Panc1 (cell line): ENCODE results near the gene E2F1. TPM values are rescaled to one million over a fixed set of nuclear protein-coding genes. Genes with fewer than 3 reads are reported as not detected.

Source experiments
- ATAC-seq: fragments of 200-7000 bp; cut with Tn5 transposase; 2 replicates; pipeline ENCODE4 v1.9.1; 2020; ENCODE audit warnings: mild to moderate bottlenecking, moderate library complexity
- BruUV-seq: library from RNA; stranded (reverse); fragments of 400-500 nt; replicated peaks from 2 replicates; lab custom pipeline; 2021; lab: Mats Ljungman, UMichigan
- CTCF ChIA-PET: fragments of 300-600 bp; sonication (Branson Sonifier 250); formaldehyde crosslinking; loops from one replicate; lab custom pipeline; 2022; ENCODE audit warnings: antibody characterized with exemption; lab: Charles Lee
- POLR2A ChIA-PET: fragments of 300-600 bp; sonication (Branson Sonifier 250); formaldehyde crosslinking; loops from one replicate; lab custom pipeline; 2022; ENCODE audit warnings: antibody characterized with exemption; lab: Charles Lee
- DNase-seq: peaks from one replicate; pipeline ENCODE4 v3.0.0-alpha.2; 2010; ENCODE audit warnings: low read depth, low spot score
- H3K27ac ChIP-seq: 2 replicates; pipeline ENCODE4 v1.5.1; 2011; ENCODE audit warnings: mild to moderate bottlenecking, low read length, inconsistent platforms
- H3K27me3 ChIP-seq: fragments of 200-500 bp; sonication (Bioruptor generic); 2 replicates; pipeline ENCODE4 v1.6.0; 2014; ENCODE audit warnings: low read length, inconsistent platforms; ENCODE audit not compliant: control insufficient read depth, insufficient read depth
- H3K36me3 ChIP-seq: fragments of 200-500 bp; sonication (Bioruptor generic); 2 replicates; pipeline ENCODE4 v1.5.1; 2014; ENCODE audit warnings: inconsistent platforms, mild to moderate bottlenecking, low read length, moderate library complexity; ENCODE audit not compliant: control insufficient read depth, insufficient read depth
- H3K4me1 ChIP-seq: 2 replicates; pipeline ENCODE4 v1.5.1; 2011; ENCODE audit warnings: inconsistent platforms, mild to moderate bottlenecking, low read length, moderate library complexity; ENCODE audit not compliant: control insufficient read depth, insufficient read depth
- H3K4me3 ChIP-seq, 2 experiments: 2 replicates each; pipeline ENCODE4 v1.5.1; 2011 to 2012; ENCODE audit warnings: low read depth in 2 of 2, low read length in 2 of 2, mild to moderate bottlenecking in 2 of 2, inconsistent platforms in 1 of 2, moderate library complexity in 1 of 2
- H3K9me3 ChIP-seq: fragments of 200-500 bp; sonication (Bioruptor generic); 2 replicates; pipeline ENCODE4 v1.5.1; 2014; ENCODE audit warnings: low read depth, mild to moderate bottlenecking, inconsistent platforms, low read length, moderate library complexity; ENCODE audit not compliant: control insufficient read depth, insufficient read depth
- POLR2AphosphoS5 ChIP-seq: IDR thresholded peaks from 2 replicates; pipeline ENCODE4 v1.6.1; 2012; ENCODE audit warnings: mild to moderate bottlenecking, low read depth, low read length, moderate library complexity
- SIN3A ChIP-seq: IDR thresholded peaks from 2 replicates; pipeline ENCODE4 v1.6.1; 2012; ENCODE audit warnings: low read depth, mild to moderate bottlenecking, low read length, moderate library complexity, borderline replicate concordance; ENCODE audit not compliant: insufficient read depth
- TCF7L2 ChIP-seq: IDR thresholded peaks from 2 replicates; pipeline ENCODE4 v1.6.1; 2011; ENCODE audit warnings: mild to moderate bottlenecking, low read depth, low read length, inconsistent platforms
- in situ Hi-C: cut with HindIII; loops from 2 replicates; pipeline ENCODE4 v1.10.0; 2016; ENCODE audit warnings: low sequenced_read_pairs, low pct_unique_long_range_greater_than_20kb
- intact Hi-C: fragments of 100-400 bp; cut with micrococcal nuclease; formaldehyde crosslinking; loops from one replicate; pipeline ENCODE4 v1.10.0; 2022; ENCODE audit not compliant: unreplicated experiment
- total RNA-seq: library from RNA; stranded (reverse); gene quantifications from one replicate; pipeline ENCODE4 v1.2.1, GENCODE V29; 2021; ENCODE audit not compliant: unreplicated experiment
- TF ChIP-seq, protein P1 (sequence below), 2 experiments: IDR thresholded peaks; 2 replicates each; pipeline ENCODE4 v1.6.1; 2011 to 2012; ENCODE audit warnings: low read depth in 2 of 2, control low read depth in 1 of 2, low read length in 1 of 2, mild to moderate bottlenecking in 1 of 2, moderate library complexity in 1 of 2; ENCODE audit not compliant: insufficient read depth in 1 of 2
- TF ChIP-seq, protein P2 (sequence below): fragments of 450-650 bp; IDR thresholded peaks from 2 replicates; pipeline ENCODE4 v1.5.1; 2017; ENCODE audit warnings: mild to moderate bottlenecking

Gene E2F1
- total RNA-seq, 1 experiment from 2014 or later, result 64.2 TPM

DNA sequence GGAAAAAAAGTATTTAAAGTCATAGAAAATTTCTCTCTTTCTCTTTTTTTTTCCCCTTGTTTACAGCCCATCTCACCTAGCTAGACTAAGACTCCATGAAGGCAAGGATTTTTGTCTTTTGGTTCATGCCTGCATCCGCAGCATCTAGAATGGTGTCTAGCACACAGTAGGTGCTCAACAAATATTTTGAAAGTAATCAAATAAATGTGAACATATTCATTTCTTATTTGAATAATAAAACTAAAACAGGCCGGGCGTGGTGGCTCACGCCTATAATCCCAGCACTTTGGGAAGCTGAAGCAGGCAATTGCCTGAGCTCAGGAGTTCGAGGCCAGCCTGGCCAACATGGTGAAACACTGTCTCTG lies 40.9 kb upstream of the E2F1 start:
- Histone ChIP-seq H3K4me3 (no peak overlapping the region), H3K4me1 (no peaks in the 10 kb centered on the region), H3K27ac (no peak overlapping the region), H3K9me3 (no peaks in the 10 kb centered on the region), H3K27me3 (no peaks in the 10 kb centered on the region), H3K36me3 (no peaks in the 10 kb centered on the region)
- POLR2A ChIA-PET, result no interaction called here
- in situ Hi-C loops, result no loop called here
- TF ChIP-seq POLR2AphosphoS5 (no peak), TCF7L2 (no peak), SIN3A (no peak)
- TF ChIP-seq, protein P1, sequence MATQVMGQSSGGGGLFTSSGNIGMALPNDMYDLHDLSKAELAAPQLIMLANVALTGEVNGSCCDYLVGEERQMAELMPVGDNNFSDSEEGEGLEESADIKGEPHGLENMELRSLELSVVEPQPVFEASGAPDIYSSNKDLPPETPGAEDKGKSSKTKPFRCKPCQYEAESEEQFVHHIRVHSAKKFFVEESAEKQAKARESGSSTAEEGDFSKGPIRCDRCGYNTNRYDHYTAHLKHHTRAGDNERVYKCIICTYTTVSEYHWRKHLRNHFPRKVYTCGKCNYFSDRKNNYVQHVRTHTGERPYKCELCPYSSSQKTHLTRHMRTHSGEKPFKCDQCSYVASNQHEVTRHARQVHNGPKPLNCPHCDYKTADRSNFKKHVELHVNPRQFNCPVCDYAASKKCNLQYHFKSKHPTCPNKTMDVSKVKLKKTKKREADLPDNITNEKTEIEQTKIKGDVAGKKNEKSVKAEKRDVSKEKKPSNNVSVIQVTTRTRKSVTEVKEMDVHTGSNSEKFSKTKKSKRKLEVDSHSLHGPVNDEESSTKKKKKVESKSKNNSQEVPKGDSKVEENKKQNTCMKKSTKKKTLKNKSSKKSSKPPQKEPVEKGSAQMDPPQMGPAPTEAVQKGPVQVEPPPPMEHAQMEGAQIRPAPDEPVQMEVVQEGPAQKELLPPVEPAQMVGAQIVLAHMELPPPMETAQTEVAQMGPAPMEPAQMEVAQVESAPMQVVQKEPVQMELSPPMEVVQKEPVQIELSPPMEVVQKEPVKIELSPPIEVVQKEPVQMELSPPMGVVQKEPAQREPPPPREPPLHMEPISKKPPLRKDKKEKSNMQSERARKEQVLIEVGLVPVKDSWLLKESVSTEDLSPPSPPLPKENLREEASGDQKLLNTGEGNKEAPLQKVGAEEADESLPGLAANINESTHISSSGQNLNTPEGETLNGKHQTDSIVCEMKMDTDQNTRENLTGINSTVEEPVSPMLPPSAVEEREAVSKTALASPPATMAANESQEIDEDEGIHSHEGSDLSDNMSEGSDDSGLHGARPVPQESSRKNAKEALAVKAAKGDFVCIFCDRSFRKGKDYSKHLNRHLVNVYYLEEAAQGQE (IDR thresholded peaks at IDR 0.05; ENCODE audit: insufficient read depth in 1 of 2, low read depth in 2 of 2, low read length in 1 of 2), result no peak
- TF ChIP-seq, protein P2, sequence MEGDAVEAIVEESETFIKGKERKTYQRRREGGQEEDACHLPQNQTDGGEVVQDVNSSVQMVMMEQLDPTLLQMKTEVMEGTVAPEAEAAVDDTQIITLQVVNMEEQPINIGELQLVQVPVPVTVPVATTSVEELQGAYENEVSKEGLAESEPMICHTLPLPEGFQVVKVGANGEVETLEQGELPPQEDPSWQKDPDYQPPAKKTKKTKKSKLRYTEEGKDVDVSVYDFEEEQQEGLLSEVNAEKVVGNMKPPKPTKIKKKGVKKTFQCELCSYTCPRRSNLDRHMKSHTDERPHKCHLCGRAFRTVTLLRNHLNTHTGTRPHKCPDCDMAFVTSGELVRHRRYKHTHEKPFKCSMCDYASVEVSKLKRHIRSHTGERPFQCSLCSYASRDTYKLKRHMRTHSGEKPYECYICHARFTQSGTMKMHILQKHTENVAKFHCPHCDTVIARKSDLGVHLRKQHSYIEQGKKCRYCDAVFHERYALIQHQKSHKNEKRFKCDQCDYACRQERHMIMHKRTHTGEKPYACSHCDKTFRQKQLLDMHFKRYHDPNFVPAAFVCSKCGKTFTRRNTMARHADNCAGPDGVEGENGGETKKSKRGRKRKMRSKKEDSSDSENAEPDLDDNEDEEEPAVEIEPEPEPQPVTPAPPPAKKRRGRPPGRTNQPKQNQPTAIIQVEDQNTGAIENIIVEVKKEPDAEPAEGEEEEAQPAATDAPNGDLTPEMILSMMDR, result no peak
- ATAC-seq (no peak), DNase-seq (no peak)
- no TSS peak for BruUV-seq
- CTCF ChIA-PET, result no interaction called here
- intact Hi-C loops, result no loop called here

DNA sequence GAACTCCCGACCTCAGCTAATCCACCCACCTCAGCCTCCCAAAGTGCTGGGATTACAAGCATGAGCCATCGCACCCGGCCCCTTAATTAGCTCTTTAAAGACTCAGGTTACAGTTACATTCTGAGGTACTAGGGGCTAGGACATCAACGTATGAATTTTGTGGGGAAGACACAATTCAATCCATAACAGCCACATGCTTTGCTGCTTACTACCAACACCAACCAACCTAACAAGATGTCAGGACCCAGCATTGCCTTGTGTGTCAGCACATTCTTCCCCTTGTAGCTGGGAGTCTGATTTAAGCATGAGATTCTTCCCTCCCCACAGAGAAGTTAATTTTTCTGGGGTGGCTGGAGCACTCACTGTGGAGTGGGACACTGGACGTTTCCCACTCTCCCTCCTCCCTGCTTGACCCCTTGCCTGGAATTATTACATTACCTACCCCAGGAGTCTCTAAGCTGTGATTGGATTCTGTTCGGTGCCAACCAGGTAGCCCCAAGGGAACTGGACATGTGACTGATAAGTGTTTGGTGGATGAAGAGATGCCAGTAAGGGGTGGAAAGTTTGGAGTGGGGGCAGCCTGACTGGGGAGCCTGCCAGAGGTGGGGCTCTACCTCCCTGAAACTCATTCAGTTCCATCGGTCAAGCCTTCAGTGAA lies 39.6 kb upstream of the E2F1 start:
- Histone ChIP-seq H3K27me3 (no peaks in the 10 kb centered on the region), H3K9me3 (no peaks in the 10 kb centered on the region), H3K4me1 (no peaks in the 10 kb centered on the region), H3K27ac (no peak overlapping the region), H3K4me3 (no peak overlapping the region), H3K36me3 (no peaks in the 10 kb centered on the region)
- intact Hi-C loops, result no loop called here
- ATAC-seq, result no peak
- in situ Hi-C loops, result no loop called here
- no TSS peak for BruUV-seq
- ChIA-PET CTCF (no interaction called here), POLR2A (interaction anchor here (0.5 kb wide), 1 partner anchor 8 kb away, joined by 4 read pairs; no protein-coding TSS in a partner anchor)
- TF ChIP-seq, protein P1 (IDR thresholded peaks at IDR 0.05; ENCODE audit: insufficient read depth in 1 of 2, low read depth in 2 of 2, low read length in 1 of 2), result no peak
- TF ChIP-seq POLR2AphosphoS5 (no peak), TCF7L2 (no peak), SIN3A (no peak)
- TF ChIP-seq, protein P2, result no peak
- no peak for DNase-seq
